Measurements from ENCODE around the gene PIP4K2A.

DNA sequence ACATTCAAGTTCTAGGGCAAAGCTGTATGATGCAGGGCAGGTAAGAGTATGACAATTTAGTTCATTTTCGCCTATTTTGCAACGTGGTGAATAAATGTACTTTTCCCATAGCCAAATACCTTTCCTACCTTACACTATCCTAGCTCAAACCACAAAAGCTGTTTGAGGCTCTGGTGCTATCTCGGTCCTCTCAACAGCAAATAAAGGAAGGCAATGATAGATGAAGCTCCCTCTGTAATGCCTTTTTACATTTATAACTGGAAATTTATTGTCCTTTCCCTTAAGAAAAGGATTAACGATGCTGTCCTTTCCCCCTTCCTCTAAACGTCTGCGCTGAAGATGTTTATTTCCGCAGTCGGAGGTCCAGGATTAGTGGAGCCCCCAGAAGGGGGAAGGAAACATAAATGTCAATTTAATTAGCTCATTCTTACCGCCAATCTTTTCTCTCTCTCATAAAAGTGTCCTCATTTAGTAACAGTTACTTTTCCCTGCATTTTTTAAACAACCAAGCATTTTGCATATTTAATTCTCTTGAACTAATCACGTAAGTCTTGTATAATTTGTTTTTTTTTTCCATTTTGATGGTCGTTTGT lies 114.6 kb downstream of the PIP4K2A start:
- TF ChIP-seq CTCF (IDR thresholded peaks at IDR 0.05) = no peak
- TF ChIP-seq POLR2AphosphoS5 (IDR thresholded peaks at IDR 0.05) = no peak
- TF ChIP-seq POLR2A (IDR thresholded peaks at IDR 0.05) = no peak

All from prostate gland (tissue), 2 donors.